Measurements from ENCODE around the gene RAD51B. TPM values are rescaled to one million over a fixed set of nuclear protein-coding genes. Genes with fewer than 3 reads are reported as not detected.

RAD51B gene
- total and polyA plus RNA-seq, 2 of the 13 experiments (the other 11 are each of a cell fraction or from before 2014, with no cell fraction given) = 7.0 to 9.5 TPM

- TF ChIP-seq, protein P1, sequence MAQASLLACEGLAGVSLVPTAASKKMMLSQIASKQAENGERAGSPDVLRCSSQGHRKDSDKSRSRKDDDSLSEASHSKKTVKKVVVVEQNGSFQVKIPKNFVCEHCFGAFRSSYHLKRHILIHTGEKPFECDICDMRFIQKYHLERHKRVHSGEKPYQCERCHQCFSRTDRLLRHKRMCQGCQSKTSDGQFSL (CRISPR knock-in tag; IDR thresholded peaks at IDR 0.05) = no peak
- TF ChIP-seq ZNF407 (CRISPR knock-in tag; IDR thresholded peaks at IDR 0.05; ENCODE audit: not compliant biosample characterization) (no peak), ZBTB7A (CRISPR knock-in tag; IDR thresholded peaks at IDR 0.05) (no peak), FOXA3 (CRISPR knock-in tag; IDR thresholded peaks at IDR 0.05) (peak; percentile 37), ZNF672 (CRISPR knock-in tag; IDR thresholded peaks at IDR 0.05) (no peak), EED (CRISPR knock-in tag; IDR thresholded peaks at IDR 0.05) (no peak)
- TF ChIP-seq, protein P2, sequence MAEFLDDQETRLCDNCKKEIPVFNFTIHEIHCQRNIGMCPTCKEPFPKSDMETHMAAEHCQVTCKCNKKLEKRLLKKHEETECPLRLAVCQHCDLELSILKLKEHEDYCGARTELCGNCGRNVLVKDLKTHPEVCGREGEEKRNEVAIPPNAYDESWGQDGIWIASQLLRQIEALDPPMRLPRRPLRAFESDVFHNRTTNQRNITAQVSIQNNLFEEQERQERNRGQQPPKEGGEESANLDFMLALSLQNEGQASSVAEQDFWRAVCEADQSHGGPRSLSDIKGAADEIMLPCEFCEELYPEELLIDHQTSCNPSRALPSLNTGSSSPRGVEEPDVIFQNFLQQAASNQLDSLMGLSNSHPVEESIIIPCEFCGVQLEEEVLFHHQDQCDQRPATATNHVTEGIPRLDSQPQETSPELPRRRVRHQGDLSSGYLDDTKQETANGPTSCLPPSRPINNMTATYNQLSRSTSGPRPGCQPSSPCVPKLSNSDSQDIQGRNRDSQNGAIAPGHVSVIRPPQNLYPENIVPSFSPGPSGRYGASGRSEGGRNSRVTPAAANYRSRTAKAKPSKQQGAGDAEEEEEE (CRISPR knock-in tag; IDR thresholded peaks at IDR 0.05; ENCODE audit: borderline replicate concordance) = no peak
- TF ChIP-seq, protein P3, sequence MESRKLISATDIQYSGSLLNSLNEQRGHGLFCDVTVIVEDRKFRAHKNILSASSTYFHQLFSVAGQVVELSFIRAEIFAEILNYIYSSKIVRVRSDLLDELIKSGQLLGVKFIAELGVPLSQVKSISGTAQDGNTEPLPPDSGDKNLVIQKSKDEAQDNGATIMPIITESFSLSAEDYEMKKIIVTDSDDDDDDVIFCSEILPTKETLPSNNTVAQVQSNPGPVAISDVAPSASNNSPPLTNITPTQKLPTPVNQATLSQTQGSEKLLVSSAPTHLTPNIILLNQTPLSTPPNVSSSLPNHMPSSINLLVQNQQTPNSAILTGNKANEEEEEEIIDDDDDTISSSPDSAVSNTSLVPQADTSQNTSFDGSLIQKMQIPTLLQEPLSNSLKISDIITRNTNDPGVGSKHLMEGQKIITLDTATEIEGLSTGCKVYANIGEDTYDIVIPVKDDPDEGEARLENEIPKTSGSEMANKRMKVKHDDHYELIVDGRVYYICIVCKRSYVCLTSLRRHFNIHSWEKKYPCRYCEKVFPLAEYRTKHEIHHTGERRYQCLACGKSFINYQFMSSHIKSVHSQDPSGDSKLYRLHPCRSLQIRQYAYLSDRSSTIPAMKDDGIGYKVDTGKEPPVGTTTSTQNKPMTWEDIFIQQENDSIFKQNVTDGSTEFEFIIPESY (CRISPR knock-in tag; IDR thresholded peaks at IDR 0.05) = no peak
- TF ChIP-seq, protein P4, sequence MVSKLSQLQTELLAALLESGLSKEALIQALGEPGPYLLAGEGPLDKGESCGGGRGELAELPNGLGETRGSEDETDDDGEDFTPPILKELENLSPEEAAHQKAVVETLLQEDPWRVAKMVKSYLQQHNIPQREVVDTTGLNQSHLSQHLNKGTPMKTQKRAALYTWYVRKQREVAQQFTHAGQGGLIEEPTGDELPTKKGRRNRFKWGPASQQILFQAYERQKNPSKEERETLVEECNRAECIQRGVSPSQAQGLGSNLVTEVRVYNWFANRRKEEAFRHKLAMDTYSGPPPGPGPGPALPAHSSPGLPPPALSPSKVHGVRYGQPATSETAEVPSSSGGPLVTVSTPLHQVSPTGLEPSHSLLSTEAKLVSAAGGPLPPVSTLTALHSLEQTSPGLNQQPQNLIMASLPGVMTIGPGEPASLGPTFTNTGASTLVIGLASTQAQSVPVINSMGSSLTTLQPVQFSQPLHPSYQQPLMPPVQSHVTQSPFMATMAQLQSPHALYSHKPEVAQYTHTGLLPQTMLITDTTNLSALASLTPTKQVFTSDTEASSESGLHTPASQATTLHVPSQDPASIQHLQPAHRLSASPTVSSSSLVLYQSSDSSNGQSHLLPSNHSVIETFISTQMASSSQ (IDR thresholded peaks at IDR 0.05; ENCODE audit: low read depth) = peak; percentile 30; the same call in 1 of the 2 replicates
- TF ChIP-seq, protein P4 (CRISPR knock-in tag; IDR thresholded peaks at IDR 0.05; ENCODE audit: borderline replicate concordance) = peak; percentile 31; the same call in 1 of the 2 replicates
Observed at GRCh38 chr14:68520637-68521556, 701.3 kb downstream of the RAD51B start (continued).

Measured in HepG2 (cell line).